GM21423 (cell line): ENCODE results near the gene NFE2L3.

Experiments
- ATAC-seq: cut with Tn5 transposase; IDR thresholded peaks from one replicate; pipeline ENCODE4 v1.9.1; 2021; ENCODE audit warnings: mild to moderate bottlenecking, moderate library complexity; ENCODE audit not compliant: unreplicated experiment

Gene NFE2L3

GRCh38 chr7:26198133-26198780, 46.3 kb downstream of the NFE2L3 start:
- no peak for ATAC-seq

DNA sequence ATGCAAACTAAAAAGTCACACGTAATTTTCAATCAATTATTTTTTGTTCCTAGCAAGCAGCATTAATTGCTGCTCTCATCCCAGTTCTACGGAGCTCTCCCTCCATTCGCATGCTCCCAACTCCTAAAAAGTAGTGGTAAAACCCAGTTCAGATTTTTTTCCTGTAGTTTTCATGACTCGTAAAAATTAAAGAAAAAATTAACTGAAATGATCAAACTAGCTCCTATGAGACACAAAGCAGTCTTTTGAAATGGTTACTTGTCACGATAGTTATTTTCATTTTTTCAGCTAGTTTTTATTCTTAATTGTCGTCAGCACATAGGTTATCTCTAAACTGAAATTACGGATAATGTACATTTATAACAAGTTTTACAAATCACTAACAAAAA, 46.8 kb downstream of the NFE2L3 start:
- ATAC-seq = no peak

GRCh38 chr7:26199301-26200037, 47.5 kb downstream of the NFE2L3 start:
- ATAC-seq = no peak

GRCh38 chr7:26200038-26200443, 48.0 kb downstream of the NFE2L3 start:
- peak; percentile 11 for ATAC-seq

- peak; percentile 62 for ATAC-seq
These were observed 48.6 kb downstream of the NFE2L3 start, which contains the start of gene HNRNPA2B1 for GRCh38 chr7:26200444-26201246. Gene HNRNPA2B1 (minus strand): TSS chr7:26200746. CDS start chr7:26200577, 169 bp downstream.

DNA sequence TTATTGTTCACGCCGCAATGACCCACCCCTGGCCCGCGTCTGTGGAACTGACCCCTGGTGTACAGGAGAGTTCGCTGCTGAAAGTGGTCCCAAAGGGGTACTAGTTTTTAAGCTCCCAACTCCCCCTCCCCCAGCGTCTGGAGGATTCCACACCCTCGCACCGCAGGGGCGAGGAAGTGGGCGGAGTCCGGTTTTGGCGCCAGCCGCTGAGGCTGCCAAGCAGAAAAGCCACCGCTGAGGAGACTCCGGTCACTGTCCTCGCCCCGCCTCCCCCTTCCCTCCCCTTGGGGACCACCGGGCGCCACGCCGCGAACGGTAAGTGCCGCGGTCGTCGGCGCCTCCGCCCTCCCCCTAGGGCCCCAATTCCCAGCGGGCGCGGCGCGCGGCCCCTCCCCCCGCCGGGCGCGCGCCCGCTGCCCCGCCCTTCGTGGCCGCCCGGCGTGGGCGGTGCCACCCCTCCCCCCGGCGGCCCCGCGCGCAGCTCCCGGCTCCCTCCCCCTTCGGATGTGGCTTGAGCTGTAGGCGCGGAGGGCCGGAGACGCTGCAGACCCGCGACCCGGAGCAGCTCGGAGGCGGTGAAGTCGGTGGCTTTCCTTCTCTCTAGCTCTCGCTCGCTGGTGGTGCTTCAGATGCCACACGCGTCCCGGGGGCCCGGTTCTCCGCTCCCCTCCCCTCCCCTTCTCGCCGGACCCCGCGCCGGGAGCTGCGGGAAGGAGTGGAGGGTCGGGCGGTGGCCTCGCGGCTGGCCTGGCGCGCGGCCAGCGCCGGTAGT, 49.4 kb downstream of the NFE2L3 start, which contains the start of gene CBX3:
CBX3 (plus strand) TSS at position 499 of the 772 bp plus-strand sequence. CDS start 1,254 bp downstream, outside the sequence.
- peak; percentile 44 for ATAC-seq

GRCh38 chr7:26202019-26202990, 50.3 kb downstream of the NFE2L3 start:
- no peak for ATAC-seq

GRCh38 chr7:26203016-26203415, 51.0 kb downstream of the NFE2L3 start:
- no peak for ATAC-seq

GRCh38 chr7:26208040-26208439, 56.0 kb downstream of the NFE2L3 start:
- ATAC-seq = no peak

GRCh38 chr7:26212921-26213718, 61.1 kb downstream of the NFE2L3 start:
- no peak for ATAC-seq

DNA sequence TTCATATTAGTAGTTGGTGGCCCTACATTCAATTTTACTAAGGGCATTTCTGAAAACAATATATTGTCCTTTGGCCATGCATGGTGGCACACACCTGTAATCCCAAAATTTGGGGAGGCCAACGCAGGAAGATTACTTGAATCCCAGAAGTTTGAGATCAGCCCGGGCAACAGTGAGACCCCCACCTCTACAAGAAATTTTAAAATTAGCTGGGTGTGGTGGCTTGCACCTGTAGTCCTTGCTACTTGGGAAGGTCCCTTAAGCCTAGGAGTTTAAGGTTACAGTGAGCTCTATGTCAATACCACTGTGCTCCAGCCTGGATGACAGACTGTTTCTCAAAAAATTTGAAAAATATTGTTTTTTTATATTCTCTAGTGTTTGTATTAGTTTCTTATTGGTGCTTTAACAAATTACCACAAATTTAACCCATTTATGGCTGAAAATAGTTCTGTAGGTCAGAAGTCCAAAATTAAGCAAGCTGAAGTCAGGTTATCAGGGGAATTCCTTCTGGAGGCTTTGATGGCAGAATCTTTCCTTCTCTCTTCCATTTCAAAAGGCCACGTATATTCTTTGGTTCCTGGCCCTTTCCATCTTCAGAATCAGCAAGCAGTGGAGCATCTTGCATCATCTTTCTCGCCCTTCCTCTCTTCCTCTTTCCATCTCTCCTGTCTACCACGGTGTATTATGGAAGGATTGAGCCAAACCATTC, 62.0 kb downstream of the NFE2L3 start:
- ATAC-seq = no peak

DNA sequence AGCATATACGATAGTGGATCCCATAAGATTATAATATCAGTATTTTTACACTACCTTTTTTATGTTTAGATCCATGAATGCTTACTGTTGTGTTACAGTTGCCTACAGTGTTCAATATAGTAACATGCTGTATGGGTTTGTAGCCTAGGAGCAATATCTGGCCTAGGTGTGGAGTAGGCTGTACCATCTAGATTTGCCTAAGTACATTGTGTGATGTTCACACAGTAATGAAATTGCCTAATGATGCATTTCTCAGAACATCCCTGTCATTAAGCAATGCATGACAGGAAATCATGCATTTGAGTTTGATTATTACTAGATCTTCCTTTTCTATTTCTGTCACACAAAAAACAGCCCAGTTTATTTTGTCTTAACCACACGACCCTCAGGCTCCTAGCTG, 64.1 kb downstream of the NFE2L3 start:
- no peak for ATAC-seq

DNA sequence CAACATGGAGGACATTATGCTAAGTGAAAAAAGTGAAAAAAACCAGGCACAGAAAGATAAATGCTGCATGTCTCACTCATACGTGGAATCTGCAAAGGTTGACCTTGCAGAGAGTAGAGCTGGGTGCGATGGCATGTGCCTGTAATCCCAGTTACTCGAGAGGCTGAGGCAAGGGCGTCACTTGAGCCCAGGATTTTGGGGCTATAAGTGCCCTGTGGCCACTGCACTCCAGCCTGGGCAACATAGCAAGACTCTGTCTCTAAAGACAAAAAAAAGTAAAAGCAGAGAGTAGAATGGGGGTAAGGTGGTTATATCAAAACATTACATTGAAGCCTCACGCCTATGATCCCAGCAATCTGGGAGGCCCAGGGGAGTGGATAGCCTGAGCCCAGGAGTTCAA, 72.4 kb downstream of the NFE2L3 start:
- no peak for ATAC-seq

DNA sequence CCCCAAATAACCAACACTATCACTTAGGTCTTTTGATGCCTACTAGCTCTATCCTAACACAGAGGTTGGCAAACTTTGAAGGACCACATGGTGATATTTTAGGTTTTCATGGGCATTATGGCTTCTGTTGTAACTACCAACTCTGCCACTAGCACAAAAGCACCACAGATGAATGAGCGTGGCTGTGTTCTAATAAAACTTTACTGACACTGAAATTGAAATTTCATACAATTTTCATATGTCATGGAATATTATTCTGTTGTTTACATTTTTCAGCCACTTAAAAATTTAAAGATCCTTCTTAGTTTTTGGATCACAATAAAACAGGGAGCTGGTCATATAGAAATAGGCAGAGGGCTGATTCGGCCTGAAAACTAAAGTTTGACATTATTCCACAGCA, 76.0 kb downstream of the NFE2L3 start:
- no peak for ATAC-seq

DNA sequence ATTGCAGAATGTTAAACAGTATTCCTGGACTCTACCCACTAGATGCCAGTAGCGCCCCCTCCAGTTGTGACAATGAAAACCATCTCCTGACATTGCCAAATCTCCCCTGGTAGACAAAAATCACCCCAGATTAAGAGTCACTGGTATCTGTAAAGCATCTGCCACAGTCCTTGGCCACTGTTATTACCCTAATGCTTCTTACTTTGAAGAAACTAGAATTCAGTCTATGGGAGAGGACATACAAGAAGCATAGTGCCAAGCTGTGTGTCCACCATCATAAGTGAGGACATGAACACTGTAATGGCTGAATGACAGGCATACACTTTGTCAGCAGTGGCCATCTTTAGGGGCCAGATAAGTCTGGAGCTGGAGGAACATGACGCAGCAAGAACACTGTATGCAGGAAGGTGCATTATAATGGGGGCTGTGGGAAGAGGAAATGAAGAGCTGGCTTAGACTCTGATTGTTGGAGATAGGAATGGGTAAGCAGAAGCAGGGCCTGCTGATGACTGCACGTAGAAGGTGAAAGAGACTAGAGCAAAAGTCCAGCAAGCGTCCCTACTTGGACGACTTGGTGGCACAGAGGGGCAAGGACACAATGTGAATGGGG, 82.0 kb downstream of the NFE2L3 start:
- no peak for ATAC-seq
